ENCODE results near the gene PEX11B. TPM values are rescaled to one million over a fixed set of nuclear protein-coding genes. Genes with fewer than 3 reads are reported as not detected.

The PEX11B gene
- total and polyA plus RNA-seq, 2 experiments from 2014 or later, result 7.4 to 9.1 TPM

DNA sequence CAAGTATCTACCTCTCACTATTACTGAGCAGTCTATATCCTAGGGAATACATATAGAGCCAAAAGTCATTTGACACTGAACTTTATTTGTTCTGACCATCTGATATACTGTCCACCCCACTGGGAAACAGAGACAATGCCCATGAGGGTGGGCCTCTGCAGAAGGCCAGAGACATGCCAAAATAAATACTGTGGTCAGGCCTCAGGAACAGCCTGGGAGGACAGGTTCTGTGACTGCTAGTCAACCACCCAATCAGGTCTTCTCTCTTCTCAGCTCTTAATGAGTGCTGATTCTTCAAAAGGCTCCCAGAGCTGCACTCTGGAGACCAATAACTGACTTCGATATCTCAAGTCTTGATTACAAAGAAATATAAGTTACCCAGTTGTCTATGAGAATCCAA is 27.4 kb downstream of the PEX11B start:
- DNase-seq (ENCODE audit: low spot score) (no peak), ATAC-seq (no peak)
- H2AFZ ChIP-seq, result peak overlapping the region; percentile 14; the same call in 1 of the 2 replicates
- H3K36me3 ChIP-seq (ENCODE audit: insufficient read depth), result no peaks in the 10 kb centered on the region
- no peak overlapping the region for H3K27ac Mint-ChIP-seq
- H4K20me1 ChIP-seq (replicated peaks; ENCODE audit: insufficient read depth), result no peaks in the 10 kb centered on the region
- H3K27ac ChIP-seq (ENCODE audit: low read depth), result no peak overlapping the region
- peaks cover 11% of the 10 kb centered on the region for H3K27me3 Mint-ChIP-seq (ENCODE audit: insufficient read depth, low read depth, poor library complexity)
- no peaks in the 10 kb centered on the region for H3K36me3 Mint-ChIP-seq (ENCODE audit: low read depth)
- no peaks in the 10 kb centered on the region for H3K79me2 ChIP-seq (replicated peaks; ENCODE audit: insufficient read depth)
- peaks cover 20% of the 10 kb centered on the region; the same call in 2 of the 3 replicates for H3K4me1 Mint-ChIP-seq
- H3K9me3 Mint-ChIP-seq, result no peaks in the 10 kb centered on the region
- no peak overlapping the region for H3K4me3 ChIP-seq
- TF ChIP-seq EZH2 (IDR thresholded peaks at IDR 0.05; ENCODE audit: low read depth, unreplicated experiment) (no peak), POLR2AphosphoS5 (IDR thresholded peaks at IDR 0.05; ENCODE audit: low read depth) (no peak), EZH2phosphoT487 (IDR thresholded peaks at IDR 0.05; ENCODE audit: unreplicated experiment) (no peak), CTCF (conservative IDR thresholded peaks at IDR 0.05; ENCODE audit: low read depth in 2 of 2) (no peak), ZNF462 (CRISPR knock-in tag; IDR thresholded peaks at IDR 0.05) (no peak), ETS1 (IDR thresholded peaks at IDR 0.05) (no peak), STAT1 (IDR thresholded peaks at IDR 0.05; ENCODE audit: unreplicated experiment) (no peak)
- TF ChIP-seq, protein P1, sequence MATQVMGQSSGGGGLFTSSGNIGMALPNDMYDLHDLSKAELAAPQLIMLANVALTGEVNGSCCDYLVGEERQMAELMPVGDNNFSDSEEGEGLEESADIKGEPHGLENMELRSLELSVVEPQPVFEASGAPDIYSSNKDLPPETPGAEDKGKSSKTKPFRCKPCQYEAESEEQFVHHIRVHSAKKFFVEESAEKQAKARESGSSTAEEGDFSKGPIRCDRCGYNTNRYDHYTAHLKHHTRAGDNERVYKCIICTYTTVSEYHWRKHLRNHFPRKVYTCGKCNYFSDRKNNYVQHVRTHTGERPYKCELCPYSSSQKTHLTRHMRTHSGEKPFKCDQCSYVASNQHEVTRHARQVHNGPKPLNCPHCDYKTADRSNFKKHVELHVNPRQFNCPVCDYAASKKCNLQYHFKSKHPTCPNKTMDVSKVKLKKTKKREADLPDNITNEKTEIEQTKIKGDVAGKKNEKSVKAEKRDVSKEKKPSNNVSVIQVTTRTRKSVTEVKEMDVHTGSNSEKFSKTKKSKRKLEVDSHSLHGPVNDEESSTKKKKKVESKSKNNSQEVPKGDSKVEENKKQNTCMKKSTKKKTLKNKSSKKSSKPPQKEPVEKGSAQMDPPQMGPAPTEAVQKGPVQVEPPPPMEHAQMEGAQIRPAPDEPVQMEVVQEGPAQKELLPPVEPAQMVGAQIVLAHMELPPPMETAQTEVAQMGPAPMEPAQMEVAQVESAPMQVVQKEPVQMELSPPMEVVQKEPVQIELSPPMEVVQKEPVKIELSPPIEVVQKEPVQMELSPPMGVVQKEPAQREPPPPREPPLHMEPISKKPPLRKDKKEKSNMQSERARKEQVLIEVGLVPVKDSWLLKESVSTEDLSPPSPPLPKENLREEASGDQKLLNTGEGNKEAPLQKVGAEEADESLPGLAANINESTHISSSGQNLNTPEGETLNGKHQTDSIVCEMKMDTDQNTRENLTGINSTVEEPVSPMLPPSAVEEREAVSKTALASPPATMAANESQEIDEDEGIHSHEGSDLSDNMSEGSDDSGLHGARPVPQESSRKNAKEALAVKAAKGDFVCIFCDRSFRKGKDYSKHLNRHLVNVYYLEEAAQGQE (IDR thresholded peaks at IDR 0.05; ENCODE audit: unreplicated experiment), result no peak
- H3K4me3 Mint-ChIP-seq, result no peak overlapping the region
- H3K27me3 ChIP-seq (ENCODE audit: insufficient read depth), result 0 out of 2 replicates have a peak, but pooled peaks cover 4% of the 10 kb centered on the region
- peaks cover 15% of the 10 kb centered on the region; the same call in 1 of the 2 replicates for H3K4me1 ChIP-seq (ENCODE audit: insufficient read depth)
- H3K9me2 ChIP-seq (ENCODE audit: insufficient read depth), result no peaks in the 10 kb centered on the region
- H3K4me2 ChIP-seq, result no peak overlapping the region
- H3F3A ChIP-seq (replicated peaks; ENCODE audit: low read depth), result no peaks in the 10 kb centered on the region
